B cell (primary cell): Measurements from ENCODE around the gene TRPT1. TPM values are rescaled to one million over a fixed set of nuclear protein-coding genes. Genes with fewer than 3 reads are reported as not detected.
A peak's percentile ranks its signal among the peaks of the same experiment; 100 is the strongest.

Source experiments
- ATAC-seq: fragments of 200-7000 bp; cut with Tn5 transposase; one replicate; pipeline ENCODE4 v1.10.0; 2021; ENCODE audit warnings: low read depth, mild to moderate bottlenecking, moderate number of reproducible peaks, moderate library complexity
- CTCF ChIA-PET: fragments of 350-600 bp; sonication (Branson Sonifier 250); formaldehyde crosslinking; loops from one replicate; lab custom pipeline; 2021; ENCODE audit warnings: antibody characterized with exemption, inconsistent platforms; lab: Charles Lee
- POLR2A ChIA-PET: fragments of 350-600 bp; sonication (Branson Sonifier 250); formaldehyde crosslinking; loops from one replicate; lab custom pipeline; 2021; ENCODE audit warnings: antibody characterized with exemption; lab: Charles Lee
- DNase-seq: peaks from one replicate; pipeline ENCODE4 v3.0.0; 2013
- H2AFZ ChIP-seq: 2 replicates; pipeline ENCODE4 v1.6.1; 2012; ENCODE audit warnings: mild to moderate bottlenecking, low read depth, low read length; ENCODE audit not compliant: insufficient read depth, poor library complexity, severe bottlenecking
- H3K27ac ChIP-seq, 2 donors: 1 replicate in 1 of 2; 2 replicates in 1 of 2; pipeline ENCODE4 v1.5.1; 2012 to 2013; ENCODE audit warnings: low read length in 2 of 2, mild to moderate bottlenecking in 2 of 2, moderate library complexity in 1 of 2
- H3K27me3 ChIP-seq, 4 experiments: fragments of 200-600 bp in 1 of 4; sonication (generic) in 1 of 4; replicated peaks in 1 of 4; 1 replicate in 2 of 4; 2 replicates in 2 of 4; pipeline versions ENCODE4 v1.6.1 to v1.7.0; 2013 to 2016; ENCODE audit warnings: low read length in 3 of 4, mild to moderate bottlenecking in 2 of 4, mixed read lengths in 1 of 4, moderate library complexity in 1 of 4; ENCODE audit not compliant: insufficient read depth in 4 of 4, control insufficient read depth in 3 of 4; ENCODE audit errors: control extremely low read depth in 1 of 4
- H3K36me3 ChIP-seq, 2 experiments: replicated peaks in 1 of 2; 1 replicate in 1 of 2; 2 replicates in 1 of 2; pipeline versions ENCODE4 v1.6.1 to v1.7.1; 2013; ENCODE audit warnings: low read length in 1 of 2; ENCODE audit not compliant: insufficient read depth in 2 of 2, control insufficient read depth in 1 of 2; ENCODE audit errors: control extremely low read depth in 1 of 2, extremely low read depth in 1 of 2
- H3K4me1 ChIP-seq, 2 donors: fragments of 200-600 bp in 1 of 2; sonication (generic) in 1 of 2; 1 replicate in 1 of 2; 2 replicates in 1 of 2; pipeline versions ENCODE4 v1.5.1 to v1.6.1; 2013 to 2017; ENCODE audit warnings: low read length in 2 of 2; ENCODE audit not compliant: control insufficient read depth in 2 of 2, insufficient read depth in 2 of 2
- H3K4me2 ChIP-seq: replicated peaks from 2 replicates; pipeline ENCODE3; 2012; ENCODE audit warnings: mild to moderate bottlenecking, low read depth, low read length; ENCODE audit not compliant: poor library complexity, severe bottlenecking
- H3K4me3 ChIP-seq, 5 experiments: fragments of 200-600 bp in 1 of 5; sonication (generic) in 1 of 5; 1 replicate in 3 of 5; 2 replicates in 2 of 5; pipeline versions ENCODE4 v1.5.1 to v1.7.0; 2011 to 2016; ENCODE audit warnings: low read length in 4 of 5, mild to moderate bottlenecking in 4 of 5, low read depth in 2 of 5, control low read depth in 1 of 5, moderate library complexity in 1 of 5; ENCODE audit not compliant: insufficient read depth in 1 of 5; ENCODE audit errors: control extremely low read depth in 1 of 5, extremely low read depth in 1 of 5
- H3K79me2 ChIP-seq: fragments of 200-600 bp; sonication (generic); one replicate; pipeline ENCODE4 v1.6.0; 2016; ENCODE audit warnings: low read length; ENCODE audit not compliant: control insufficient read depth, insufficient read depth
- H3K9ac ChIP-seq: fragments of 200-600 bp; sonication (generic); 2 replicates; pipeline ENCODE4 v1.6.1; 2017; ENCODE audit warnings: mild to moderate bottlenecking, low read length, moderate library complexity
- H3K9me3 ChIP-seq, 3 donors: one replicate each; pipeline versions ENCODE4 v1.6.1 to v1.7.1; 2013; ENCODE audit warnings: low read length in 2 of 3; ENCODE audit not compliant: control insufficient read depth in 2 of 3, insufficient read depth in 1 of 3; ENCODE audit errors: control extremely low read depth in 1 of 3
- H4K20me1 ChIP-seq: 2 replicates; pipeline ENCODE4 v1.6.0; 2012; ENCODE audit warnings: mild to moderate bottlenecking, low read length; ENCODE audit not compliant: insufficient read depth, control insufficient read depth, poor library complexity, severe bottlenecking
- H3K27ac Mint-ChIP-seq: one replicate; pipeline ENCODE4 v1.8.0; 2021; ENCODE audit warnings: mixed read lengths
- H3K27me3 Mint-ChIP-seq: one replicate; pipeline ENCODE4 v1.8.0; 2021; ENCODE audit warnings: mixed read lengths
- H3K4me1 Mint-ChIP-seq: one replicate; pipeline ENCODE4 v1.8.0; 2021; ENCODE audit warnings: mixed read lengths
- H3K4me3 Mint-ChIP-seq: one replicate; pipeline ENCODE4 v1.8.0; 2021; ENCODE audit warnings: mixed read lengths
- H3K9me3 Mint-ChIP-seq: one replicate; pipeline ENCODE4 v1.8.0; 2022; ENCODE audit warnings: mixed read lengths; ENCODE audit not compliant: insufficient read depth
- EZH2 ChIP-seq: IDR thresholded peaks from 2 replicates; pipeline ENCODE4 v1.6.1; 2012; ENCODE audit warnings: borderline replicate concordance, low read depth, mild to moderate bottlenecking, moderate library complexity, low read length; ENCODE audit not compliant: insufficient read depth, poor library complexity, severe bottlenecking
- WGBS: methylation state at CpG from one replicate; pipeline ENCODE4 v1.1.5; 2013; ENCODE audit warnings: missing lambda C conversion rate; ENCODE audit not compliant: insufficient coverage; 5-methylcytosine and 5-hydroxymethylcytosine counted together
- intact Hi-C: fragments of 100-400 bp; cut with micrococcal nuclease; formaldehyde crosslinking; loops from one replicate; pipeline ENCODE4 v1.10.0; 2022
- polyA plus RNA-seq: library from polyadenylated mRNA; depleted of rRNA; stranded (reverse); fragments of >200 nt; gene quantifications from 2 replicates; pipeline ENCODE4 v1.2.3, GENCODE V29; 2012
- total RNA-seq, 2 donors: library from RNA; stranded (reverse); fragments of 120-200 nt in 1 of 2; gene quantifications; 1 replicate in 1 of 2; 2 replicates in 1 of 2; pipeline versions ENCODE4 v1.2.3 to v1.2.4, GENCODE V29; 2013 to 2022
- TF ChIP-seq, protein P1 (sequence below): fragments of 200-600 bp; IDR thresholded peaks from one replicate; pipeline ENCODE4 v1.8.0; 2022; ENCODE audit warnings: antibody characterized with exemption, mild to moderate bottlenecking

Gene TRPT1
- total and polyA plus RNA-seq, 2 donors (not counting 1 experiment from before 2014, with no cell fraction given), result 59.6 to 145 TPM

DNA sequence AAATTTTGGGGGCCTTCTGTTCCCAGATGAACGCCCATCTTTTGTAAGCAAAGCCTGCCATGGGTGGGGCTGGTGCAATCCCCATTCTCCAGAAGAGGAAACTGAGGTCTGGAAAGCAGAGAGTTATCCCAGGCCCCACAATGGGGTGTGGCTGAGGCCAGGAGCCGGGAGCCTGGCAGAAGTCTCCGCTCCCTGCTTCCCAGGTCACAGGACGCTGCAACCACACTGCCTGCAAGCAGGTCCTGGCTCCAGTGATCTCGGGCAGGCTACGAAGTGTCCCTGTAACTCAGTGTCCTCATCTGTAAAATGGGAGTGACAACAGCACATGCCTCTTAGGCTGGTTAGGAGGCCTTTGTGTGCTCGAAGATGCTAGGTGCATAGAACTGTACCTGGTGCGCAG lies 27.1 kb upstream of the TRPT1 start:
- intact Hi-C loops, result no loop called here
- Histone ChIP-seq H3K27ac (no peak overlapping the region), H4K20me1 (no peaks in the 10 kb centered on the region), H3K4me3 (no peak overlapping the region), H3K79me2 (peaks cover 4% of the 10 kb centered on the region), H3K4me2 (peak overlapping the region; percentile 90), H2AFZ (no peak overlapping the region), H3K9ac (no peak overlapping the region), H3K27me3 (no peaks in the 10 kb centered on the region), H3K9me3 (no peaks in the 10 kb centered on the region), H3K4me1 (peaks cover 17 to 23% of the 10 kb centered on the region in 2 donors), H3K36me3 (no peaks in the 10 kb centered on the region)
- Mint-ChIP-seq H3K4me1 (peaks cover 18% of the 10 kb centered on the region), H3K4me3 (peak overlapping the region; percentile 41), H3K9me3 (no peaks in the 10 kb centered on the region), H3K27ac (no peak overlapping the region), H3K27me3 (no peaks in the 10 kb centered on the region)
- POLR2A ChIA-PET, result no interaction called here
- WGBS, result 91% methylated on average over 8 of the region's 8 CpGs
- ATAC-seq (no peak), DNase-seq (no peak)
- TF ChIP-seq, protein P1, sequence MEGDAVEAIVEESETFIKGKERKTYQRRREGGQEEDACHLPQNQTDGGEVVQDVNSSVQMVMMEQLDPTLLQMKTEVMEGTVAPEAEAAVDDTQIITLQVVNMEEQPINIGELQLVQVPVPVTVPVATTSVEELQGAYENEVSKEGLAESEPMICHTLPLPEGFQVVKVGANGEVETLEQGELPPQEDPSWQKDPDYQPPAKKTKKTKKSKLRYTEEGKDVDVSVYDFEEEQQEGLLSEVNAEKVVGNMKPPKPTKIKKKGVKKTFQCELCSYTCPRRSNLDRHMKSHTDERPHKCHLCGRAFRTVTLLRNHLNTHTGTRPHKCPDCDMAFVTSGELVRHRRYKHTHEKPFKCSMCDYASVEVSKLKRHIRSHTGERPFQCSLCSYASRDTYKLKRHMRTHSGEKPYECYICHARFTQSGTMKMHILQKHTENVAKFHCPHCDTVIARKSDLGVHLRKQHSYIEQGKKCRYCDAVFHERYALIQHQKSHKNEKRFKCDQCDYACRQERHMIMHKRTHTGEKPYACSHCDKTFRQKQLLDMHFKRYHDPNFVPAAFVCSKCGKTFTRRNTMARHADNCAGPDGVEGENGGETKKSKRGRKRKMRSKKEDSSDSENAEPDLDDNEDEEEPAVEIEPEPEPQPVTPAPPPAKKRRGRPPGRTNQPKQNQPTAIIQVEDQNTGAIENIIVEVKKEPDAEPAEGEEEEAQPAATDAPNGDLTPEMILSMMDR, result no peak
- TF ChIP-seq EZH2, result no peak
- CTCF ChIA-PET, result interaction anchor here (3.8 to 10.4 kb wide), 3 partner anchors 16 to 49 kb away, joined by 25 to 141 read pairs (median 51); partner anchors contain the start of genes CATSPERZ and FERMT3

DNA sequence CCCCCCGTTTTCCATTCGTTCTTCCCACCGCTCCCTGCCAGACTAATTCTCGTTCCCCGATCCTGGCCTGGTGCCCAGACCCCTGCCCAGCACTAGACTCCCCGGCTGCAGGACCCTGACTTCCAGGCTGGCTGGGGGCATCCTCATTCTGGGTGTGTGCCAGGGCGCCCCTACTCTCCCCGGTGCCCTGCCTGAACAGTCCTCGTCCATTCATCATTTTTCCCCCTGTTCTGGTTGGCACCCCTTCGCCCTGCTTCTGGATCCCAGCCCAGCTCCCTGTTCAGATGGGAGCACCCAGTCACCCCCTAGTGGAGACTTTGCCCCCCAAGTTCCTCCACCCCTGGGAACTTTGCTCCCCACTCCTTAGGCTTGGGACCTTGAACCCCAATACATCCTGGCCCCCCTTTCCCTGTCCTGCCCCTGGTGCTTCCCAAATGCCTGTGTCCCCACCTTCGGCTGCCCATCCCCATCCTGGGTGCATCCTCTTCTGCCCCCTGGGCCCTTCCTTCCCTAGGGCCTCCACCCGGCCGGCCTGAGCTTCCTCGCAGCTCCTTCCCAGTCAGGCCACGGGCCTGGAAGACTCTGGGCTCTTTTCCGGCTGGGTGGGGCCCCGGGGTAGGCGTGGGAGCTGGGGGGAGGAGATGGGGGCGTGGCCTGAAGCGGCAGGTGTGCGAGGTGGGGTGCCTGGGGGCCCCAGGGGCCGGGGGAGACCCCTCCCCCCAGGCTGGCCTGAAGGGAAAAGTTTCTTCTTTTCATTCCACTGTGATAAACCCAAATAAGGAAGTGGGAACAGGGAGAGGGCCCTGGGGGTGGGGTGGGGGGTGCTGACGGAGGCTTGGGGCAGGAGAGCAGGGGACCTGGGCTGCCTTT lies 26.3 kb upstream of the TRPT1 start:
- WGBS, result 2% methylated on average over 14 of the region's 23 CpGs
- Mint-ChIP-seq H3K4me3 (peak overlapping the region; percentile 88), H3K27me3 (no peaks in the 10 kb centered on the region), H3K27ac (peak overlapping the region; percentile 76), H3K9me3 (no peaks in the 10 kb centered on the region), H3K4me1 (peaks cover 22% of the 10 kb centered on the region)
- no peak for ATAC-seq
- intact Hi-C loops, result no loop called here
- H3K27ac ChIP-seq, result no peak overlapping the region
- CTCF ChIA-PET, result interaction anchor here (0.7 to 10.4 kb wide), 12 partner anchors 11 to 103 kb away, joined by 3 to 141 read pairs (median 6); partner anchors contain the start of genes CATSPERZ, FERMT3, FKBP2 and NUDT22
- H3K27me3 ChIP-seq, result no peaks in the 10 kb centered on the region
- no peaks in the 10 kb centered on the region for H3K36me3 ChIP-seq
- peaks cover 17 to 30% of the 10 kb centered on the region in 2 donors for H3K4me1 ChIP-seq
- peak overlapping the region; percentile 39 to 87 (median 63) for H3K4me3 ChIP-seq
- H3K79me2 ChIP-seq, result peaks cover 4% of the 10 kb centered on the region
- no peak for TF ChIP-seq EZH2
- TF ChIP-seq, protein P1, result peak; percentile 39
- H4K20me1 ChIP-seq, result no peaks in the 10 kb centered on the region
- POLR2A ChIA-PET, result interaction anchor here (0.7 to 1.2 kb wide), 5 partner anchors 10 to 48 kb away, joined by 3 to 6 read pairs (median 3); partner anchors contain the start of genes BAD and GPR137
- peak overlapping the region; percentile 76 for H3K9ac ChIP-seq
- H2AFZ ChIP-seq, result peak overlapping the region; percentile 82
- H3K4me2 ChIP-seq, result peak overlapping the region; percentile 90
- H3K9me3 ChIP-seq, result no peaks in the 10 kb centered on the region
- peak; percentile 63 for DNase-seq
